IMR-90 (cell line): ENCODE data around the gene CDC42BPA. TPM values are rescaled to one million over a fixed set of nuclear protein-coding genes. Genes with fewer than 3 reads are reported as not detected.

ENCODE experiments used
- ATAC-seq: fragments of 200-7000 bp; cut with Tn5 transposase; 2 replicates; pipeline ENCODE4 v1.9.1; 2020; ENCODE audit warnings: low read depth, mild to moderate bottlenecking, moderate library complexity
- BruUV-seq: library from RNA; stranded (reverse); fragments of 400-500 nt; replicated peaks from 2 replicates; lab custom pipeline; 2021; lab: Mats Ljungman, UMichigan
- CTCF ChIA-PET: fragments of 300-600 bp; formaldehyde crosslinking; extraction: SDS; loops from one replicate; lab custom pipeline; 2021; ENCODE audit warnings: antibody characterized with exemption; lab: Yijun Ruan, JAX
- POLR2A ChIA-PET: fragments of 300-600 bp; sonication (Branson Sonifier 250); formaldehyde crosslinking; loops from one replicate; lab custom pipeline; 2022; ENCODE audit warnings: antibody characterized with exemption; ENCODE audit not compliant: unreplicated experiment; lab: Charles Lee
- DNase-seq: peaks from one replicate; pipeline ENCODE4 v3.0.0; 2013
- H2AFZ ChIP-seq: replicated peaks from 2 replicates; pipeline ENCODE3; 2013; ENCODE audit warnings: low read length, mild to moderate bottlenecking; ENCODE audit not compliant: poor library complexity
- H2AK5ac ChIP-seq: 2 replicates; pipeline ENCODE4 v1.6.1; 2013; ENCODE audit warnings: low read depth, low read length, inconsistent platforms
- H2AK9ac ChIP-seq: replicated peaks from 2 replicates; pipeline ENCODE3; 2013; ENCODE audit warnings: mild to moderate bottlenecking, low read depth, low read length, moderate library complexity; ENCODE audit not compliant: poor library complexity
- H2BK120ac ChIP-seq: 2 replicates; pipeline ENCODE4 v1.6.1; 2013; ENCODE audit warnings: low read depth, low read length, inconsistent platforms
- H2BK15ac ChIP-seq: 3 replicates; pipeline ENCODE4 v1.6.1; 2013; ENCODE audit warnings: low read depth, low read length, inconsistent platforms
- H2BK20ac ChIP-seq: 2 replicates; pipeline ENCODE4 v1.6.1; 2013; ENCODE audit warnings: low read depth, mild to moderate bottlenecking, inconsistent platforms, low read length, moderate library complexity
- H2BK5ac ChIP-seq: 2 replicates; pipeline ENCODE4 v1.6.1; 2013; ENCODE audit warnings: mild to moderate bottlenecking, low read depth, low read length, inconsistent platforms; ENCODE audit not compliant: poor library complexity, severe bottlenecking
- H3K14ac ChIP-seq: replicated peaks from 2 replicates; pipeline ENCODE4 v1.6.1; 2013; ENCODE audit warnings: low read depth, low read length, inconsistent platforms
- H3K18ac ChIP-seq: 2 replicates; pipeline ENCODE4 v1.6.1; 2013; ENCODE audit warnings: low read depth, low read length, control low read depth
- H3K23ac ChIP-seq: 2 replicates; pipeline ENCODE4 v1.6.1; 2013; ENCODE audit warnings: low read depth, low read length, inconsistent platforms
- H3K27ac ChIP-seq: 2 replicates; pipeline ENCODE4 v1.5.1; 2013; ENCODE audit warnings: mild to moderate bottlenecking, control low read depth, low read length; ENCODE audit not compliant: insufficient read depth
- H3K27me3 ChIP-seq: 2 replicates; pipeline ENCODE4 v1.6.1; 2013; ENCODE audit warnings: low read length; ENCODE audit not compliant: control insufficient read depth, insufficient read depth
- H3K36me3 ChIP-seq: 2 replicates; pipeline ENCODE4 v1.6.1; 2013; ENCODE audit warnings: low read length, mixed read lengths; ENCODE audit not compliant: control insufficient read depth, insufficient read depth
- H3K4ac ChIP-seq: 2 replicates; pipeline ENCODE4 v1.6.1; 2013; ENCODE audit warnings: low read depth, low read length, inconsistent platforms
- H3K4me1 ChIP-seq: 2 replicates; pipeline ENCODE4 v1.6.1; 2013; ENCODE audit warnings: low read length, mixed read lengths; ENCODE audit not compliant: control insufficient read depth, insufficient read depth
- H3K4me2 ChIP-seq: 2 replicates; pipeline ENCODE4 v1.6.1; 2013; ENCODE audit warnings: low read depth, mild to moderate bottlenecking, control low read depth, low read length, moderate library complexity
- H3K4me3 ChIP-seq: 2 replicates; pipeline ENCODE4 v1.5.1; 2013; ENCODE audit warnings: low read depth, mild to moderate bottlenecking, control low read depth, low read length, moderate library complexity; ENCODE audit not compliant: insufficient read depth
- H3K56ac ChIP-seq: 2 replicates; pipeline ENCODE4 v1.6.1; 2013; ENCODE audit warnings: low read length, inconsistent platforms; ENCODE audit not compliant: insufficient read depth; ENCODE audit errors: extremely low read depth
- H3K79me1 ChIP-seq, 2 experiments: 2 replicates each; pipeline ENCODE4 v1.6.1; 2013; ENCODE audit warnings: low read length in 2 of 2, inconsistent platforms in 1 of 2, low read depth in 1 of 2
- H3K9ac ChIP-seq: 2 replicates; pipeline ENCODE4 v1.6.1; 2013; ENCODE audit warnings: low read depth, low read length, control low read depth
- H3K9me1 ChIP-seq: 2 replicates; pipeline ENCODE4 v1.6.1; 2013; ENCODE audit warnings: low read length, inconsistent platforms; ENCODE audit not compliant: insufficient read depth
- H3K9me3 ChIP-seq: 2 replicates; pipeline ENCODE4 v1.6.1; 2013; ENCODE audit warnings: low read length; ENCODE audit not compliant: control insufficient read depth, insufficient read depth
- H4K20me1 ChIP-seq: 2 replicates; pipeline ENCODE4 v1.6.1; 2013; ENCODE audit warnings: low read length, inconsistent platforms; ENCODE audit not compliant: insufficient read depth
- H4K5ac ChIP-seq: 2 replicates; pipeline ENCODE4 v1.6.1; 2013; ENCODE audit warnings: mild to moderate bottlenecking, low read depth, low read length, control low read depth
- H4K8ac ChIP-seq, 2 experiments: 2 replicates each; pipeline ENCODE4 v1.6.1; 2013; ENCODE audit warnings: low read depth in 2 of 2, low read length in 2 of 2, control low read depth in 1 of 2, inconsistent platforms in 1 of 2
- H4K91ac ChIP-seq: 2 replicates; pipeline ENCODE4 v1.6.1; 2013; ENCODE audit warnings: low read depth, low read length, inconsistent platforms; ENCODE audit not compliant: insufficient read depth
- CEBPB ChIP-seq: IDR thresholded peaks from 2 replicates; pipeline ENCODE4 v1.6.1; 2012; ENCODE audit warnings: low read depth, low read length, improper control_type of control experiment
- CHD1 ChIP-seq: IDR thresholded peaks from 2 replicates; pipeline ENCODE4 v1.6.1; 2012; ENCODE audit warnings: low read depth, low read length, improper control_type of control experiment
- CTCF ChIP-seq: conservative IDR thresholded peaks from 2 replicates; pipeline ENCODE4 v1.5.1; 2012; ENCODE audit warnings: mild to moderate bottlenecking, low read depth, low read length, improper control_type of control experiment
- FOS ChIP-seq: fragments of 150-350 bp; IDR thresholded peaks from 2 replicates; pipeline ENCODE4 v1.6.1; 2016; ENCODE audit warnings: low read depth, low read length
- MAFK ChIP-seq: IDR thresholded peaks from 2 replicates; pipeline ENCODE4 v1.6.1; 2012; ENCODE audit warnings: low read depth, low read length, improper control_type of control experiment
- MAZ ChIP-seq: IDR thresholded peaks from 2 replicates; pipeline ENCODE4 v1.6.1; 2012; ENCODE audit warnings: low read depth, mild to moderate bottlenecking, low read length, improper control_type of control experiment, moderate library complexity, borderline replicate concordance
- MXI1 ChIP-seq: IDR thresholded peaks from 2 replicates; pipeline ENCODE4 v1.6.1; 2012; ENCODE audit warnings: low read depth, mild to moderate bottlenecking, low read length, moderate library complexity, borderline replicate concordance
- NFE2L2 ChIP-seq: fragments of 150-350 bp; IDR thresholded peaks from 2 replicates; pipeline ENCODE4 v1.6.1; 2016; ENCODE audit warnings: low read depth, mild to moderate bottlenecking, low read length
- RAD21 ChIP-seq: IDR thresholded peaks from 2 replicates; pipeline ENCODE4 v1.6.1; 2012; ENCODE audit warnings: low read length, improper control_type of control experiment
- RCOR1 ChIP-seq: IDR thresholded peaks from 2 replicates; pipeline ENCODE4 v1.6.1; 2012; ENCODE audit warnings: mild to moderate bottlenecking, low read length, improper control_type of control experiment; ENCODE audit not compliant: insufficient replicate concordance
- RFX5 ChIP-seq: IDR thresholded peaks from 2 replicates; pipeline ENCODE4 v1.8.0; 2012; ENCODE audit warnings: low read depth, mild to moderate bottlenecking, low read length, moderate library complexity
- SMC3 ChIP-seq: fragments of 150-350 bp; IDR thresholded peaks from 2 replicates; pipeline ENCODE4 v1.6.1; 2016; ENCODE audit warnings: low read depth, mild to moderate bottlenecking, antibody characterized with exemption, low read length, moderate library complexity
- USF2 ChIP-seq: fragments of 150-350 bp; IDR thresholded peaks from 2 replicates; pipeline ENCODE4 v1.6.1; 2017; ENCODE audit warnings: mild to moderate bottlenecking, antibody characterized with exemption, low read length, low read depth
- WGBS, 2 experiments: methylation state at CpG; one replicate each; pipeline versions ENCODE4 v1.1.5 to v1.1.7; 2013; ENCODE audit warnings: missing lambda C conversion rate in 2 of 2; ENCODE audit not compliant: insufficient read length in 1 of 2; ENCODE audit errors: extremely low coverage in 2 of 2; 5-methylcytosine and 5-hydroxymethylcytosine counted together
- dilution Hi-C: fragments of 300-500 bp; cut with HindIII; formaldehyde crosslinking; loops from one replicate; pipeline ENCODE4 v1.14.3; 2018; ENCODE audit warnings: low sequenced_read_pairs; ENCODE audit not compliant: unreplicated experiment
- in situ Hi-C: fragments of 300-500 bp; cut with MboI; formaldehyde crosslinking; loops from 3 replicates; pipeline ENCODE4 v1.14.3; 2019; ENCODE audit warnings: low sequenced_read_pairs, inconsistent platforms, mixed read lengths
- intact Hi-C: fragments of 100-400 bp; cut with micrococcal nuclease; formaldehyde crosslinking; loops from 2 replicates; pipeline ENCODE4 v1.10.0; 2022
- polyA plus RNA-seq, 3 experiments: library from polyadenylated mRNA; depleted of rRNA; stranded (reverse); fragments of >200 nt; gene quantifications; 2 replicates each; pipeline ENCODE4 v1.2.3, GENCODE V29; 2012; ENCODE audit warnings: low replicate concordance in 1 of 3
- total RNA-seq: library from RNA; depleted of rRNA; stranded (reverse); fragments of >200 nt; gene quantifications from 2 replicates; pipeline ENCODE4 v1.2.3, GENCODE V29; 2012
- TF ChIP-seq, protein P1 (sequence below): fragments of 150-350 bp; IDR thresholded peaks from 2 replicates; pipeline ENCODE4 v1.6.1; 2016; ENCODE audit warnings: low read depth, mild to moderate bottlenecking, low read length, moderate library complexity, borderline replicate concordance

The CDC42BPA gene
- total and polyA plus RNA-seq, 2 of the 4 experiments (the other 2 are of a cell fraction) = 9.4 to 27.8 TPM

DNA sequence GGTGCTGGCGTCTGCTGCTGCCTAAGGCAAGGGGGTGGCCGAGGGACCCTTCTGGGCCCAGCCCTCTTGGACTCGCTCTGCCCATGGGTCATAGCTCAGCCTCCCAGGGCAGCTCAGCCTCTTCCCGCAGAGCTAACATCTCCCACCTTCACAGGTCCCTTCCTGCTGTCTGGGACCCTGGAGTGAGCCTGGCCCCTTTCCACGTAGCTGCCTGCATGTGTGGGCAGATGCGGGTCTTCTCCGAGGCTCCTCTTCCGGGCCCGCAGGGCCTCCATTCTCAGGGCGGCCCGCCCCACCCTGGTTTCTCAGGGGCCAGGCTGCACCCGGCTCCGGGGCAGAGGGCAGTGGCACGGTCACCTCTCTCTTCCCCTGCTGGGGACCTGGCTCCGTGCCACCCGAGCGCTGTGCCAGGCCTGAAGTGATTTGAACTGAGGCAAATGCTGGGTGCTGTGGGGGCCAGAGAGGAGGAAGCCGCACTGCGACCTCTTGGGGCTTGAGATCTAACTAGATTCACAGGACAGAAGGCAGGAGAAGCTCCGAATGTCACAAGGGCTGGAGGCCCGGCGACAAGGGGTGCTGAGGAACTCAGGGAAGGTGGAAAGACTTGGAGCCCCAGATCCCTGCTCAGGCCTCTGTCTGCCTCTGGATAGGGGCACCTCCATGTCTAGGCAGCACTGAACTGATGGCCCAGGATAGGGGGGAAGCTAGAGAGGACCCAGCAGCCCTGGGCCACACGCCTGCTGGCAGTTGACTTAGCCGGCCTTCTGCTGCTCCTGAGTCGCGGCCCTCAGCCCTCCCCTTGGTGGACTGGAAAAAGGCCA, 337.5 kb downstream of the CDC42BPA start:
- H4K5ac ChIP-seq = no peak overlapping the region
- BruUV-seq = no TSS peak
- H3K27me3 ChIP-seq = no peaks in the 10 kb centered on the region
- H4K91ac ChIP-seq = no peak overlapping the region
- no peak overlapping the region for H2BK15ac ChIP-seq
- H3K9me1 ChIP-seq = no peaks in the 10 kb centered on the region
- no peak overlapping the region for H2BK5ac ChIP-seq
- H2AFZ ChIP-seq = no peak overlapping the region
- DNase-seq (no peak), ATAC-seq (no peak)
- no peaks in the 10 kb centered on the region for H4K20me1 ChIP-seq
- in situ Hi-C loops (no loop called here), intact Hi-C loops (loop anchor here (10.0 kb wide), 1 partner anchor 436 kb away; the partner anchor contains the start of gene STUM), dilution Hi-C loops (no loop called here)
- H3K9me3 ChIP-seq = no peaks in the 10 kb centered on the region
- H3K56ac ChIP-seq = no peak overlapping the region
- ChIA-PET POLR2A (no interaction called here), CTCF (interaction anchor here (0.5 kb wide), 1 partner anchor 167 kb away, joined by 3 read pairs; no protein-coding TSS in a partner anchor)
- H4K8ac ChIP-seq = no peak overlapping the region
- no peaks in the 10 kb centered on the region; the same call in 1 of the 2 replicates for H3K36me3 ChIP-seq
- H3K18ac ChIP-seq = no peak overlapping the region
- no peak overlapping the region for H2AK5ac ChIP-seq
- H2BK20ac ChIP-seq = no peak overlapping the region
- no peak overlapping the region for H3K14ac ChIP-seq
- no peak overlapping the region for H3K4ac ChIP-seq
- H2BK120ac ChIP-seq = no peak overlapping the region
- H3K9ac ChIP-seq = no peak overlapping the region
- H3K4me2 ChIP-seq = no peak overlapping the region
- no peak overlapping the region for H3K4me3 ChIP-seq
- WGBS, 2 experiments = 91% methylated on average over 18 of the region's 26 CpGs; no CpG with 5 or more reads in 1 of the 2 experiments
- H2AK9ac ChIP-seq = no peak overlapping the region
- H3K23ac ChIP-seq = no peak overlapping the region
- no peaks in the 10 kb centered on the region for H3K79me1 ChIP-seq
- H3K4me1 ChIP-seq = no peaks in the 10 kb centered on the region
- H3K27ac ChIP-seq = no peak overlapping the region
- TF ChIP-seq CTCF = no peak
- TF ChIP-seq MAFK = no peak
- no peak for TF ChIP-seq RAD21
- no peak for TF ChIP-seq NFE2L2
- TF ChIP-seq SMC3 = no peak
- no peak for TF ChIP-seq CEBPB
- TF ChIP-seq, protein P1, sequence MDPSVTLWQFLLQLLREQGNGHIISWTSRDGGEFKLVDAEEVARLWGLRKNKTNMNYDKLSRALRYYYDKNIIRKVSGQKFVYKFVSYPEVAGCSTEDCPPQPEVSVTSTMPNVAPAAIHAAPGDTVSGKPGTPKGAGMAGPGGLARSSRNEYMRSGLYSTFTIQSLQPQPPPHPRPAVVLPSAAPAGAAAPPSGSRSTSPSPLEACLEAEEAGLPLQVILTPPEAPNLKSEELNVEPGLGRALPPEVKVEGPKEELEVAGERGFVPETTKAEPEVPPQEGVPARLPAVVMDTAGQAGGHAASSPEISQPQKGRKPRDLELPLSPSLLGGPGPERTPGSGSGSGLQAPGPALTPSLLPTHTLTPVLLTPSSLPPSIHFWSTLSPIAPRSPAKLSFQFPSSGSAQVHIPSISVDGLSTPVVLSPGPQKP = no peak
- TF ChIP-seq FOS = no peak
- no peak for TF ChIP-seq RCOR1
- TF ChIP-seq RFX5 = no peak
- TF ChIP-seq USF2 = no peak
- TF ChIP-seq MAZ = no peak
- TF ChIP-seq MXI1 = no peak
- TF ChIP-seq CHD1 = no peak
